Left forelimb (tissue), 1 donor: ENCODE measurements around the gene NSMCE1.
"Not testable (repeated sequence)": the region's sequence is repeated elsewhere in the genome, so short reads cannot be mapped to it uniquely, and the experiment has no call there.

Experiments used
- DNase-seq: peaks from one replicate; pipeline ENCODE4 v3.0.0-alpha.2; 2018; ENCODE audit warnings: low spot score

The NSMCE1 gene

GRCh38 chr16:27272076-27272475 is 3.5 kb upstream of the NSMCE1 start:
- no peak for DNase-seq

GRCh38 chr16:27270349-27270748 is 1.8 kb upstream of the NSMCE1 start:
- DNase-seq = no peak

GRCh38 chr16:27269300-27270150 is 953 bp upstream of the NSMCE1 start:
- no peak for DNase-seq

- DNase-seq = no peak
These were observed 1.4 kb downstream of the NSMCE1 start for GRCh38 chr16:27267037-27267677.

GRCh38 chr16:27265982-27266381 is 2.6 kb downstream of the NSMCE1 start:
- no peak for DNase-seq

- no peak for DNase-seq
These were observed 4.4 kb downstream of the NSMCE1 start for GRCh38 chr16:27264151-27264550.

GRCh38 chr16:27262904-27263423 is 5.6 kb downstream of the NSMCE1 start:
- DNase-seq = not testable (repeated sequence)

GRCh38 chr16:27259710-27260109 is 8.9 kb downstream of the NSMCE1 start:
- DNase-seq = no peak

GRCh38 chr16:27258241-27258734 is 10.3 kb downstream of the NSMCE1 start:
- no peak for DNase-seq

GRCh38 chr16:27257271-27257670 is 11.3 kb downstream of the NSMCE1 start:
- no peak for DNase-seq

- no peak for DNase-seq
These were observed 11.7 kb downstream of the NSMCE1 start for GRCh38 chr16:27256861-27257260.

GRCh38 chr16:27254262-27254811 is 14.2 kb downstream of the NSMCE1 start:
- no peak for DNase-seq

- no peak for DNase-seq
These were observed 15.0 kb downstream of the NSMCE1 start for GRCh38 chr16:27253526-27253930.

GRCh38 chr16:27252206-27252585 is 16.4 kb downstream of the NSMCE1 start:
- DNase-seq = no peak

GRCh38 chr16:27251541-27252205 is 16.9 kb downstream of the NSMCE1 start:
- no peak for DNase-seq

- not testable (repeated sequence) for DNase-seq
These were observed 19.7 kb downstream of the NSMCE1 start for GRCh38 chr16:27248886-27249285.

- DNase-seq = no peak
These were observed 20.5 kb downstream of the NSMCE1 start for GRCh38 chr16:27248036-27248435.

GRCh38 chr16:27247076-27247475 is 21.5 kb downstream of the NSMCE1 start:
- not testable (repeated sequence) for DNase-seq

GRCh38 chr16:27246439-27246838 is 22.1 kb downstream of the NSMCE1 start:
- no peak for DNase-seq

GRCh38 chr16:27245276-27246172 is 23.0 kb downstream of the NSMCE1 start:
- no peak for DNase-seq

GRCh38 chr16:27244363-27244755 is 24.2 kb downstream of the NSMCE1 start:
- no peak for DNase-seq
